Heart left ventricle (tissue), 13 donors: ENCODE data around the gene TNFRSF1B.

Experiments
- POLR2A ChIP-seq, 2 donors: fragments of 450-650 bp; IDR thresholded peaks; one replicate each; pipeline ENCODE4 v1.6.1; 2017; ENCODE audit warnings: antibody characterized with exemption in 2 of 2, mild to moderate bottlenecking in 2 of 2, moderate library complexity in 2 of 2
- TF ChIP-seq, protein P1 (sequence below), 12 donors: fragments of 200-600 bp; sonication (generic) in 4 of 12; IDR thresholded peaks; one replicate each; pipeline versions ENCODE4 v1.5.0 to v1.8.0; 2018 to 2022; ENCODE audit warnings: antibody characterized with exemption in 12 of 12, mild to moderate bottlenecking in 5 of 12
- donor health status: ischemic (EF 13 %, LVEDD 7.1; RV severe dilation, severe dysfunction).
- donor health status: DM: no; HTN: yes; CAD: no.
- donor health status: DM: no; HTN: no; CAD: no.
- donor health status: ischemic (EF 25% LVEDD 6.9; RV normal size, moderate dysfunction).
- donor health status: ischemic (EF 25% LVEDD 5.7; RV mildly dilated, moderate dysfunction).
- donor health status: ischemic (EF 35%, LVEDD 5.7; RV mildly dilated, moderate dysfunction).
- donor health status: nonischemic (EF 11% LVEDD 7.7; RV severe dilation, severe dysfunction).
- donor health status: DM: yes; HTN: yes; CAD: no.
- donor health status: PGD.
- donor health status: ischemic (EF 29% LVEDD 5.4; RV normal size, mild dysfunction).
- donor health status: nonischemic (EF 23%, LVEDD 6.1; RV moderate dilation, normal function).

DNA sequence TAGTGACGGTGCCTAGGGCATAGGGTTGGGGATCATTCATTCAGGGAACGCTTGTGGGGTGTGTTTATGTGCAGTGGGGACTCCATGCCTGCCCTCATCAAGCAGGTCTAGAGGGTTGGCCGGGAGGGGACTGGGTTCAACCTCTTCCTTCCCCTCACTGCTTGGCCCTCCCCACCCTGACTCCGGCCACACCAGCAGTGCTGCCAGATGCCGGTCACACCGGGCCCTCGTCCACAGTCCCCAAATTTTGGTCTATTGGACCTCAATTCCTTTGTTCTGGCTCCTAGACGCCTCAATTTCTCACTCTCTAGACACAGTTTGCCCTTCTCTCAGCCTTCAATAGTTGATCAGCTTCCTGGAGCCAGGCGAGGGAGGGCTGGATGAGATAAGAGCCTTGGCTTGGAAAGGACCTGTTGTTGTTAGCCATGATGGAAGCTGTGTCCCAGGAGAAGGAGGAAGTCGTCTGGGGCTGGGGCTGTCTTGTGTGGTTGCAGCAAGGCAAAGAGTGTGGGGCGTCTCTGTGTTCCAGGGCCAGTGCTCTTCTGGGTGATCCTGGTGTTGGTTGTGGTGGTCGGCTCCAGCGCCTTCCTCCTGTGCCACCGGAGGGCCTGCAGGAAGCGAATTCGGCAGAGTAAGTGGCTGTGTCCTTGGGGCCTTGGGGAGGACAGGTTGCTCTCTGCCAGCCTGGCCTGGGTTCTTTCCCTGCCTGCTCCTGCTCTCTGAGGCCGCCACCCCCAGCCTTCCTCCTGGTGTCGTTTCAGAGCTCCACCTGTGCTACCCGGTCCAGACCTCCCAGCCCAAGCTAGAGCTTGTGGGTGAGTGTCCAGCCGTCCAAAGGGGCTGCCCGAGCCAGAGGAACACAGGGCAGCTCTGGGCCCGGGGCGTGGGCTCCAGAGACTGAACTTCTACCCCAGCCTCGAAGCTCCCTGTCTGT is 41.1 kb upstream of the TNFRSF1B start:
- TF ChIP-seq, protein P1, sequence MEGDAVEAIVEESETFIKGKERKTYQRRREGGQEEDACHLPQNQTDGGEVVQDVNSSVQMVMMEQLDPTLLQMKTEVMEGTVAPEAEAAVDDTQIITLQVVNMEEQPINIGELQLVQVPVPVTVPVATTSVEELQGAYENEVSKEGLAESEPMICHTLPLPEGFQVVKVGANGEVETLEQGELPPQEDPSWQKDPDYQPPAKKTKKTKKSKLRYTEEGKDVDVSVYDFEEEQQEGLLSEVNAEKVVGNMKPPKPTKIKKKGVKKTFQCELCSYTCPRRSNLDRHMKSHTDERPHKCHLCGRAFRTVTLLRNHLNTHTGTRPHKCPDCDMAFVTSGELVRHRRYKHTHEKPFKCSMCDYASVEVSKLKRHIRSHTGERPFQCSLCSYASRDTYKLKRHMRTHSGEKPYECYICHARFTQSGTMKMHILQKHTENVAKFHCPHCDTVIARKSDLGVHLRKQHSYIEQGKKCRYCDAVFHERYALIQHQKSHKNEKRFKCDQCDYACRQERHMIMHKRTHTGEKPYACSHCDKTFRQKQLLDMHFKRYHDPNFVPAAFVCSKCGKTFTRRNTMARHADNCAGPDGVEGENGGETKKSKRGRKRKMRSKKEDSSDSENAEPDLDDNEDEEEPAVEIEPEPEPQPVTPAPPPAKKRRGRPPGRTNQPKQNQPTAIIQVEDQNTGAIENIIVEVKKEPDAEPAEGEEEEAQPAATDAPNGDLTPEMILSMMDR (IDR thresholded peaks at IDR 0.05) = no peak
- no peak for TF ChIP-seq POLR2A (IDR thresholded peaks at IDR 0.05)
